ENCODE measurements around the gene KIF3B.

KIF3B gene

GRCh38 chr20:32356622-32357374 lies 79.3 kb downstream of the KIF3B start:
- peak overlapping the region; percentile 75 for H3K4me3 ChIP-seq (ENCODE audit: low read depth, low read length)
- no peak for TF ChIP-seq CTCF (IDR thresholded peaks at IDR 0.05; ENCODE audit: control insufficient read depth, extremely low read depth, insufficient read depth)
- DNase-seq (ENCODE audit: low read depth) = no peak

GRCh38 chr20:32357375-32357868 lies 80.0 kb downstream of the KIF3B start:
- no peak for DNase-seq (ENCODE audit: low read depth)
- H3K4me3 ChIP-seq (ENCODE audit: low read depth, low read length) = peak overlapping the region; percentile 75
- no peak for TF ChIP-seq CTCF (IDR thresholded peaks at IDR 0.05; ENCODE audit: control insufficient read depth, extremely low read depth, insufficient read depth)

GRCh38 chr20:32357869-32358631 lies 80.6 kb downstream of the KIF3B start, which contains the start of gene ASXL1:
Gene ASXL1 (plus strand): TSS chr20:32358331. CDS start chr20:32358776, 445 bp downstream.
- peak within 1 kb of the TSS; percentile 75 for H3K4me3 ChIP-seq (ENCODE audit: low read depth, low read length)
- TF ChIP-seq CTCF (IDR thresholded peaks at IDR 0.05; ENCODE audit: control insufficient read depth, extremely low read depth, insufficient read depth) = no peak
- peak; percentile 91 for DNase-seq (ENCODE audit: low read depth)

- peak overlapping the region; percentile 75 for H3K4me3 ChIP-seq (ENCODE audit: low read depth, low read length)
- no peak for TF ChIP-seq CTCF (IDR thresholded peaks at IDR 0.05; ENCODE audit: control insufficient read depth, extremely low read depth, insufficient read depth)
Measured at GRCh38 chr20:32358632-32358882, 81.1 kb downstream of the KIF3B start.

GRCh38 chr20:32358883-32359632 lies 81.6 kb downstream of the KIF3B start:
- peak overlapping the region; percentile 75 for H3K4me3 ChIP-seq (ENCODE audit: low read depth, low read length)
- no peak for DNase-seq (ENCODE audit: low read depth)
- TF ChIP-seq CTCF (IDR thresholded peaks at IDR 0.05; ENCODE audit: control insufficient read depth, extremely low read depth, insufficient read depth) = no peak

More at GRCh38 chr20:32358632-32358882, 81.1 kb downstream of the KIF3B start:
- no peak for DNase-seq (ENCODE audit: low read depth)

GRCh38 chr20:32359633-32360332 lies 82.3 kb downstream of the KIF3B start:
- no peak for DNase-seq (ENCODE audit: low read depth)
- peak overlapping the region; percentile 75 for H3K4me3 ChIP-seq (ENCODE audit: low read depth, low read length)
- no peak for TF ChIP-seq CTCF (IDR thresholded peaks at IDR 0.05; ENCODE audit: control insufficient read depth, extremely low read depth, insufficient read depth)
